Measurements from ENCODE around the gene TMEM63A. TPM values are rescaled to one million over a fixed set of nuclear protein-coding genes. Genes with fewer than 3 reads are reported as not detected.

TMEM63A gene
- total RNA-seq, 3 donors from 2014 or later = 69.6 to 88.0 (median 80.6) TPM

DNA sequence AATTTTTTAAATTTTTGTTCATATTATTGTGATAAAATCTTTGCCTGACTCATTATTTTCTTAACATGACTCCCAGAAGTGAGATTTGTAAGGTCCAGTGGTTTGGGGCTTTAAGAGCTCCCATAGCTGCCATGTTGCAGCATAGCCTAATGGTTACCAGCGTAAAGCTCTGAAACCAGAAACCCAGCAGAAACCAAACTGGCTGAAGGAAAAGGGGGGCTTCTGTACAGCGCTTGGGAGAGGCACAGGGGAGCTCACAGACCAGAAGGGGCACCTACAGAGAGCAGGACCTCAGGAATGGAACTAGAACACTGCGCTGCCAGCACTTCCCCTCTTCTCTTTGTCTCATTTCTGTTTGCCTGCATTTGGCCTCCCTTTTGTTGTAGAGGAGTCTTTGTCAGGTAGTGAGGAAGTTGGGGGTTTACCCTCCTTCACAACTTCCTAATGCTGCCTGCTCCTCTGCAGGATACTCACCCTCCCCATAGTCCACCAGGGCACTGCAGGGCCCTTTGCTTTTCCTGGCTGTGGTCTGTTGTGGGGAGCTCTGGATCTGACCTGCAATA is 44.5 kb upstream of the TMEM63A start:
- intact Hi-C loops (cut with DNase I; ENCODE audit: low total_unique reads) = no loop called here
- TF ChIP-seq POLR2A (IDR thresholded peaks at IDR 0.05) (no peak), POLR2AphosphoS5 (IDR thresholded peaks at IDR 0.05) (no peak)
- Histone ChIP-seq H3K9me3 (no peaks in the 10 kb centered on the region), H3K4me1 (peaks cover 0 to 14% of the 10 kb centered on the region in 2 donors), H3K27ac (no peak overlapping the region), H3K36me3 (no peaks in the 10 kb centered on the region), H3K4me3 (no peak overlapping the region), H3K27me3 (no peaks in the 10 kb centered on the region)
- DNase-seq (ENCODE audit: low spot score in 2 of 2) = no peak

DNA sequence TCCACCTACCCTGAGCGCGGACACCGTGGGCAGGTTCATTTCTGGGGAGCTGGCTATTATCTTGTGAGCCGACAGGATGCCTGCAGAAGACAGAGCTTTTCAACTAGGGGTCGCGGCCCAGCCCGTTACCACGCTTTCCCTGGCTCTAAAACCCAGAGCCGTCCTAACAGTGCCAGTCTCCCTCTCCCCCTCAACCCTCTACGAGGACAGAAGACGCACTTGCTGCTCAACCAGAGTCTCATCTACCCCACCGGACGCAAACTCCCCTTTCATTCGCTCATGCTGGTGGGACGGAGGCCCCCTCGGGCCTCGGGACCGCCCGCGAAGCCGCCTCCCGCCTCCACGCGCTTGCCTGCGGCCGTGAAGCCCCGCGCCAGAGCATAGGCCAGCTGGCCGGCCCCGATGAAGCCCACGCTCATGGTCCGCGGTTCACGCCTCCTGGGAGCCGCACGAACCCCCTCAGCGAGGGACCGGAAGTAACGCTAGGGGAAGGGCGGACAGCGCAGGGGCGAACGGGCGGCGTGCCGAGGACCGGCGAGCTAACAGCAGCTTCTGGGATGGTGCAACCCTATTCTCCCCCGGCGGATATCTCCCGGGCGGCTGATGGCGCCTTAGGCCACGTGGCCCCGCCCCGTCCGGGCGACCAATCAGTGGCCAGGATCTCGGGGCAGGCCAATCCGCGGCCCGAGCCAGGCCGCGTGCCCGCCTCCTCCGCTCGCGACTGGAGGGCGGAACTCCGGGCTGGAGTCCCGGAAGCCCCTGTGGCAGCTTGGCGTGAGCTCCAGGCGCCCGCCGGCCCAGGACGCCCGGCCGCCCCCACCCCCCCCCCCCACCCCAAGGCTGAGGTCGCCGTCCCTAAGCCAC is 41.7 kb upstream of the TMEM63A start, which contains the start of gene PYCR2:
Gene PYCR2, minus strand, starts transcription at position 559 of the 864 bp plus-strand sequence. Its CDS starts 140 bp downstream, at position 419.
- Histone ChIP-seq H3K27ac (peak within 1 kb of the TSS; percentile 95), H3K4me1 (peaks cover 0 to 19% of the 10 kb centered on the region in 2 donors), H3K36me3 (no peaks in the 10 kb centered on the region), H3K27me3 (no peaks in the 10 kb centered on the region), H3K4me3 (peak within 1 kb of the TSS; percentile 88 to 93 (median 89)), H3K9me3 (no peaks in the 10 kb centered on the region)
- TF ChIP-seq POLR2A (IDR thresholded peaks at IDR 0.05) (peak; percentile 77), POLR2AphosphoS5 (IDR thresholded peaks at IDR 0.05) (peak; percentile 85 to 87 (median 86))
- TF ChIP-seq, protein P1, sequence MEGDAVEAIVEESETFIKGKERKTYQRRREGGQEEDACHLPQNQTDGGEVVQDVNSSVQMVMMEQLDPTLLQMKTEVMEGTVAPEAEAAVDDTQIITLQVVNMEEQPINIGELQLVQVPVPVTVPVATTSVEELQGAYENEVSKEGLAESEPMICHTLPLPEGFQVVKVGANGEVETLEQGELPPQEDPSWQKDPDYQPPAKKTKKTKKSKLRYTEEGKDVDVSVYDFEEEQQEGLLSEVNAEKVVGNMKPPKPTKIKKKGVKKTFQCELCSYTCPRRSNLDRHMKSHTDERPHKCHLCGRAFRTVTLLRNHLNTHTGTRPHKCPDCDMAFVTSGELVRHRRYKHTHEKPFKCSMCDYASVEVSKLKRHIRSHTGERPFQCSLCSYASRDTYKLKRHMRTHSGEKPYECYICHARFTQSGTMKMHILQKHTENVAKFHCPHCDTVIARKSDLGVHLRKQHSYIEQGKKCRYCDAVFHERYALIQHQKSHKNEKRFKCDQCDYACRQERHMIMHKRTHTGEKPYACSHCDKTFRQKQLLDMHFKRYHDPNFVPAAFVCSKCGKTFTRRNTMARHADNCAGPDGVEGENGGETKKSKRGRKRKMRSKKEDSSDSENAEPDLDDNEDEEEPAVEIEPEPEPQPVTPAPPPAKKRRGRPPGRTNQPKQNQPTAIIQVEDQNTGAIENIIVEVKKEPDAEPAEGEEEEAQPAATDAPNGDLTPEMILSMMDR (IDR thresholded peaks at IDR 0.05) = no peak
- intact Hi-C loops (cut with DNase I; ENCODE audit: low total_unique reads) = loop anchor here (5.0 kb wide), 2 partner anchors 42 to 307 kb away; partner anchors contain the start of gene TMEM63A
- DNase-seq (ENCODE audit: low spot score in 2 of 2) = peak; percentile 91 to 93

DNA sequence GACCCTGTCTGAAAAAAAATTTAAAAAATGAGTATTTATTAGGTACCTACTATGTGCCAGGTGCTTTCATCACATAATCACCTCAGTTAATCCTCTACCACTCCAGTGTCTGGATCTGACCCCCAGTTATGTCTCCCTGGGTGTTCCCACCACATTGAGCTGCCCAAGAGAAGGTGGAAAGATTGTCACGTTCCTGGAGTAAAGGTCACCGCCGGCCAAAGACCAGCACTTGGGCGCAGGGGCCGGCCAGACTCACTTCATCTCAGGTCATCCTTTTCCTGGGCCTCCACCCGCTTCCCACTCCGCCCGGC is 41.2 kb upstream of the TMEM63A start:
- H3K4me1 ChIP-seq = peaks cover 0 to 19% of the 10 kb centered on the region in 2 donors
- peak overlapping the region; percentile 95 for H3K27ac ChIP-seq
- intact Hi-C loops (cut with DNase I; ENCODE audit: low total_unique reads) = loop anchor here (5.0 kb wide), 2 partner anchors 41 to 306 kb away; partner anchors contain the start of gene TMEM63A
- no peak for DNase-seq (ENCODE audit: low spot score in 2 of 2)
- no peaks in the 10 kb centered on the region for H3K27me3 ChIP-seq
- H3K36me3 ChIP-seq = no peaks in the 10 kb centered on the region
- H3K4me3 ChIP-seq = peak overlapping the region; percentile 88 to 93 (median 89)
- no peaks in the 10 kb centered on the region for H3K9me3 ChIP-seq
- no peak for TF ChIP-seq POLR2AphosphoS5 (IDR thresholded peaks at IDR 0.05)
- no peak for TF ChIP-seq POLR2A (IDR thresholded peaks at IDR 0.05)
- TF ChIP-seq, protein P1 (IDR thresholded peaks at IDR 0.05) = no peak

DNA sequence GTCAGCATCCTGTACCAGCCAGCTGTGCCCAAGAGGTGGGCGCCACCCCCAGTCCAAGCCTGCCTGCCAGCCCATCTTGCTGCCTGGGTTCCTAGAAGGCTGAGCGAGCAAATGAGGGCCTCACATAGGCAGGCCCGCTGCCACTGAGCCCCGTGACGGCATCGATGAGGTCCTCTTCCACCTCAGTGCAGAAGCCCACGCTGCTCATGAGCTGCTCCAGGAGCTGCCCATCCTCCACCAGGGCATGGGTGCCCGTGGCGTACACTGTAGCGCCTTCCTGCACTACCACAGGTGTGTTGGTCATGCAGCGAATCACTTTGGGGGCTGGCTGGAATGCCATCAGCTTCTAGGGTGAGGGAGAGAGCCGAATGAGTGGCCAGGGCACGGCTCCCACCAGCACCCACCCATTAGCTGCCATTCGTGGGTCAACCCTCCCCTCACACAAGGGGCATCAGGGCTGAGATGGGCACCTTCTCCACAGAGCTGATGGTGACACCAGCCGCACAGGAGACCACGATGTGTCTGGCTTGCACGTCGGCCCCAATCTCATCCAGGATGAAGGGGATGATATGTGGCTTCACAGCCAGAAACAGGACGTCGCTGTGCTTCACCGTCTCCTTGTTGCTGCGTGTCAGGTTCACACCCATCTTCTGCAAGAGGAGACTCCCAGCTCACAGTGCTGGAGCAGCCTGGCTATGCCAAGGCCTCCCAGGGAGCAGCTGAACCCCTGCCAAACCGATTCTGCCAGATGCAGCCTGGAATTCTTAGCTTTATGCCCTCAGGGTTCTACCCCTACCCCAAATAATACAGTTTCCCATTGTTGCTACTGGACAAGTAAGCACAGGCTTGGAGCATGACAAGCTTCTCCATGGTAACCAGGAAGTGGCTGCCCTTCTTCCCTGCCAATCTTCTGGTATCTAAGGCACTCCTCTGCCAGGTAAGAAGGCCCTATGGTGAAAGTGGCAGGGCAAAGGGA is 39.8 kb upstream of the TMEM63A start:
- Histone ChIP-seq H3K4me3 (no peak overlapping the region), H3K27me3 (no peaks in the 10 kb centered on the region), H3K27ac (peak overlapping the region; percentile 95), H3K9me3 (no peaks in the 10 kb centered on the region), H3K36me3 (no peaks in the 10 kb centered on the region), H3K4me1 (peaks cover 0 to 19% of the 10 kb centered on the region in 2 donors)
- DNase-seq (ENCODE audit: low spot score in 2 of 2) = peak in 1 of 2 donors; percentile 64
- intact Hi-C loops (cut with DNase I; ENCODE audit: low total_unique reads) = loop anchor here (5.0 kb wide), 2 partner anchors 40 to 305 kb away; partner anchors contain the start of gene TMEM63A
- TF ChIP-seq POLR2AphosphoS5 (IDR thresholded peaks at IDR 0.05) = peak in 2 of 3 donors; percentile 15 to 20
- no peak for TF ChIP-seq POLR2A (IDR thresholded peaks at IDR 0.05)
- TF ChIP-seq, protein P1 (IDR thresholded peaks at IDR 0.05) = no peak

DNA sequence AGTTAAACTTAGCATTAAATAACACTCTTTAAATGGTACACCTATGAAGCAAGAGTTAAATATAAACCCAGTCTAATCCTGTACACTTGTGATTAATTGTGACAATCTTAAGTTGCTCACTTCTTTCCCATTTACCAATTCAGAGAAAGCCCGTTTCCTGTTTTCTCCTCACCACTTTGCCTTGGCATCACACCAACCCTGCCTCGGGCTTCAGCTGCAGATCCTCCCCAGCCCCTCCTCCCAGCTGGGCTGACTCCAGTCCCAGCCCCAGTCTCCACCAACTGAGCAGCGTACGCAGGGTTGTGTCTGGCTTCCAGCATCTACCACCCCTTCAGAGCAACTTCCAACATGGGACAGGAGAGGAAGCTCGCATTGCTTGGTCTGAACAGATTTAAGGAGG is 37.7 kb upstream of the TMEM63A start:
- Histone ChIP-seq H3K27me3 (no peaks in the 10 kb centered on the region), H3K9me3 (no peaks in the 10 kb centered on the region), H3K4me1 (peaks cover 0 to 19% of the 10 kb centered on the region in 2 donors), H3K36me3 (no peaks in the 10 kb centered on the region), H3K27ac (peak overlapping the region in 1 of 2 donors; percentile 38), H3K4me3 (no peak overlapping the region)
- TF ChIP-seq POLR2AphosphoS5 (IDR thresholded peaks at IDR 0.05) (no peak), POLR2A (IDR thresholded peaks at IDR 0.05) (no peak)
- TF ChIP-seq, protein P1 (IDR thresholded peaks at IDR 0.05) = no peak
- intact Hi-C loops (cut with DNase I; ENCODE audit: low total_unique reads) = loop anchor here (2.0 to 5.0 kb wide), 3 partner anchors 38 to 303 kb away; partner anchors contain the start of gene TMEM63A
- DNase-seq (ENCODE audit: low spot score in 2 of 2) = peak; percentile 67 to 89

Data from breast epithelium (tissue), 4 donors.